CD4-positive, alpha-beta T cell treated with Interleukin-1 beta for 1 hour (primary cell): ENCODE measurements around the gene CDKN2C.
"Not testable (repeated sequence)": the region's sequence is repeated elsewhere in the genome, so short reads cannot be mapped to it uniquely, and the experiment has no call there.

Experiments used
- DNase-seq, 2 donors: peaks; one replicate each; pipeline ENCODE4 v3.0.0-alpha.2; 2020 to 2022

CDKN2C gene

GRCh38 chr1:50981741-50982140 lies 11.7 kb downstream of the CDKN2C start:
- DNase-seq, result no peak

- DNase-seq, result no peak
Measured at GRCh38 chr1:50982611-50983010, 12.6 kb downstream of the CDKN2C start.

GRCh38 chr1:50983219-50983802 lies 13.3 kb downstream of the CDKN2C start:
- no peak for DNase-seq

- DNase-seq, result no peak
Measured at GRCh38 chr1:50985094-50985493, 15.0 kb downstream of the CDKN2C start.

- DNase-seq, result no peak
Measured at GRCh38 chr1:50986653-50987052, 16.6 kb downstream of the CDKN2C start.

- no peak for DNase-seq
Measured at GRCh38 chr1:50989694-50990093, 19.6 kb downstream of the CDKN2C start.

GRCh38 chr1:50992532-50993318 lies 22.7 kb downstream of the CDKN2C start:
- no peak for DNase-seq

- no peak for DNase-seq
Measured at GRCh38 chr1:50993645-50994044, 23.6 kb downstream of the CDKN2C start.

- no peak for DNase-seq
Measured at GRCh38 chr1:50994997-50995396, 25.0 kb downstream of the CDKN2C start.

GRCh38 chr1:50995651-50996050 lies 25.6 kb downstream of the CDKN2C start:
- no peak for DNase-seq

GRCh38 chr1:50996083-50996482 lies 26.0 kb downstream of the CDKN2C start:
- DNase-seq, result no peak

- DNase-seq, result not testable (repeated sequence)
Measured at GRCh38 chr1:50999375-50999774, 29.3 kb downstream of the CDKN2C start.

GRCh38 chr1:51000160-51000559 lies 30.1 kb downstream of the CDKN2C start:
- no peak for DNase-seq

GRCh38 chr1:51000651-51001050 lies 30.6 kb downstream of the CDKN2C start:
- no peak for DNase-seq

GRCh38 chr1:51002516-51002915 lies 32.5 kb downstream of the CDKN2C start:
- DNase-seq, result no peak

GRCh38 chr1:51005549-51005948 lies 35.5 kb downstream of the CDKN2C start:
- DNase-seq, result not testable (repeated sequence)

GRCh38 chr1:51009381-51009780 lies 39.3 kb downstream of the CDKN2C start:
- no peak for DNase-seq

- no peak for DNase-seq
Measured at GRCh38 chr1:51014878-51015277, 44.8 kb downstream of the CDKN2C start.

GRCh38 chr1:51019811-51020210 lies 49.8 kb downstream of the CDKN2C start:
- DNase-seq, result no peak
